ENCODE measurements around the gene N4BP2L2. TPM values are rescaled to one million over a fixed set of nuclear protein-coding genes. Genes with fewer than 3 reads are reported as not detected.

Gene N4BP2L2
- total and polyA plus RNA-seq, 2 of the 8 experiments (the other 6 are each of a cell fraction or from before 2014, with no cell fraction given): 14.6 to 67.6 TPM

GRCh38 chr13:32472194-32472621 lies 66.4 kb downstream of the N4BP2L2 start:
- no peak overlapping the region for H3K23ac ChIP-seq (ENCODE audit: insufficient read length)
- H4K20me1 ChIP-seq (replicated peaks in 1 of 2; ENCODE audit: control insufficient read depth in 1 of 2, insufficient read depth in 2 of 2, low read length in 2 of 2): peaks cover 0 to 3% of the 10 kb centered on the region in 2 experiments
- H2BK20ac ChIP-seq (ENCODE audit: low read length): no peak overlapping the region
- H2AK5ac ChIP-seq (ENCODE audit: low read depth, low read length): no peak overlapping the region
- DNase-seq (ENCODE audit: low read depth in 1 of 2, low spot score in 2 of 2) (no peak), FAIRE-seq (no peak)
- 84% methylated on average over 3 of the region's 3 CpGs; no CpG with 5 or more reads in 1 of the 2 experiments for WGBS, 2 experiments (ENCODE audit: extremely low coverage in 1 of 2, insufficient coverage in 1 of 2, insufficient read length in 1 of 2, insufficient replicate concordance in 2 of 2, low coverage in 1 of 2, low lambda C conversion rate in 2 of 2, missing lambda C conversion rate in 1 of 2)
- TF ChIP-seq EZH2 (IDR thresholded peaks at IDR 0.05; ENCODE audit: low read depth, low read length, severe bottlenecking): no peak
- no peak overlapping the region for H2BK120ac ChIP-seq (replicated peaks; ENCODE audit: low read depth, low read length)
- H3K4ac ChIP-seq (replicated peaks; ENCODE audit: insufficient read length, low read depth, low read length): no peak overlapping the region
- H4K91ac ChIP-seq (replicated peaks; ENCODE audit: insufficient read length, low read length): no peak overlapping the region
- no peak overlapping the region for H2BK15ac ChIP-seq (ENCODE audit: low read length)
- no peaks in the 10 kb centered on the region for H3K4me1 ChIP-seq (replicated peaks in 1 of 4; ENCODE audit: control insufficient read depth in 3 of 4, insufficient read depth in 4 of 4, low read length in 3 of 4)
- no peak overlapping the region; the same call in 1 of the 2 replicates for H3K18ac ChIP-seq (ENCODE audit: extremely low read depth, low read length)
- no peak overlapping the region for H4K8ac ChIP-seq (ENCODE audit: extremely low read depth, insufficient read depth, low read length)
- H4K5ac ChIP-seq (ENCODE audit: insufficient read length, low read depth, low read length): no peak overlapping the region
- no peak overlapping the region for H3K14ac ChIP-seq (ENCODE audit: insufficient read length)
- H3K4me2 ChIP-seq (ENCODE audit: insufficient read depth in 1 of 2, low read depth in 2 of 2, low read length in 2 of 2): no peak overlapping the region
- CTCF ChIA-PET (ENCODE audit: partially characterized antibody): no interaction called here
- POLR2A ChIA-PET (ENCODE audit: partially characterized antibody): no interaction called here
- no peak overlapping the region for H2BK5ac ChIP-seq (ENCODE audit: low read depth, low read length)
- no peak overlapping the region for H3K27ac ChIP-seq (ENCODE audit: low read depth, low read length)
- H3K9ac ChIP-seq (replicated peaks in 1 of 4; ENCODE audit: extremely low read depth in 1 of 4, low read depth in 3 of 4, low read length in 3 of 4): no peak overlapping the region
- H2AFZ ChIP-seq (ENCODE audit: low read length): no peak overlapping the region
- no peaks in the 10 kb centered on the region for H3K9me3 ChIP-seq (ENCODE audit: insufficient read depth in 2 of 2, low read depth in 1 of 2, low read length in 1 of 2)
- H3K27me3 ChIP-seq (replicated peaks in 1 of 4; ENCODE audit: control insufficient read depth in 3 of 4, extremely low read depth in 1 of 4, insufficient read depth in 3 of 4, low read length in 3 of 4): no peaks in the 10 kb centered on the region
- H3K4me3 ChIP-seq (ENCODE audit: extremely low read depth in 1 of 4, insufficient read depth in 2 of 4, low read depth in 3 of 4, low read length in 4 of 4): no peak overlapping the region
- no peaks in the 10 kb centered on the region for H3K23me2 ChIP-seq (ENCODE audit: low read depth, low read length)
- no peak overlapping the region for H2BK12ac ChIP-seq (ENCODE audit: low read depth, low read length)
- no peaks in the 10 kb centered on the region for H3K36me3 ChIP-seq (ENCODE audit: control insufficient read depth in 2 of 4, insufficient read depth in 4 of 4, low read length in 3 of 4)
- H3K79me1 ChIP-seq (ENCODE audit: low read depth, low read length): no peaks in the 10 kb centered on the region
- no peaks in the 10 kb centered on the region for H3K79me2 ChIP-seq (ENCODE audit: control insufficient read depth in 1 of 2, insufficient read depth in 2 of 2, low read length in 2 of 2)
- H3K56ac ChIP-seq (replicated peaks; ENCODE audit: insufficient read length, low read depth, low read length): no peak overlapping the region
